Measurements from ENCODE around the gene ITFG1. TPM values are rescaled to one million over a fixed set of nuclear protein-coding genes. Genes with fewer than 3 reads are reported as not detected.

Gene ITFG1
- total and polyA plus RNA-seq, 2 of the 8 experiments (the other 6 are each of a cell fraction or from before 2014, with no cell fraction given), result 13.8 to 22.2 TPM

- TF ChIP-seq CTCF (IDR thresholded peaks at IDR 0.05; ENCODE audit: control extremely low read depth in 1 of 3, insufficient read depth in 1 of 3, low read depth in 1 of 3, low read length in 3 of 3) (no peak), RNF2 (IDR thresholded peaks at IDR 0.05; ENCODE audit: borderline replicate concordance, low read depth, low read length, missing control alignments, poor library complexity, severe bottlenecking) (no peak), CTBP2 (IDR thresholded peaks at IDR 0.05; ENCODE audit: borderline replicate concordance, insufficient read depth, insufficient read length, low read length) (no peak), SRF (IDR thresholded peaks at IDR 0.05; ENCODE audit: low read depth, low read length) (no peak), MAX (IDR thresholded peaks at IDR 0.05) (no peak), SIN3A (conservative IDR thresholded peaks at IDR 0.05 in 1 of 2, IDR thresholded peaks at IDR 0.05 in 1 of 2; ENCODE audit: low read depth in 1 of 2, low read length in 2 of 2) (no peak), EZH2 (IDR thresholded peaks at IDR 0.05; ENCODE audit: low read depth, low read length, severe bottlenecking) (no peak)
Measured at GRCh38 chr16:47503936-47504335, 43.1 kb upstream of the ITFG1 start (continued).

Data from H1 (cell line).